LNCAP (cell line): ENCODE data around the gene CNOT10.

Experiments used
- CTCF ChIP-seq: fragments of 450-650 bp; IDR thresholded peaks from 2 replicates; pipeline ENCODE4 v1.5.1; 2017; ENCODE audit warnings: mild to moderate bottlenecking

CNOT10 gene

GRCh38 chr3:32813180-32813579 is 128.2 kb downstream of the CNOT10 start:
- TF ChIP-seq CTCF: no peak

GRCh38 chr3:32814361-32814760 is 129.4 kb downstream of the CNOT10 start:
- no peak for TF ChIP-seq CTCF

- no peak for TF ChIP-seq CTCF
These were observed 131.0 kb downstream of the CNOT10 start for GRCh38 chr3:32815841-32816438.

- TF ChIP-seq CTCF: no peak
These were observed 131.7 kb downstream of the CNOT10 start for GRCh38 chr3:32816439-32817256.

GRCh38 chr3:32817257-32817557 is 132.2 kb downstream of the CNOT10 start:
- no peak for TF ChIP-seq CTCF

GRCh38 chr3:32817558-32818228 is 132.7 kb downstream of the CNOT10 start, which contains the start of gene TRIM71:
TSS of gene TRIM71 (plus strand) at chr3:32817997. CDS start at chr3:32818081, 84 bp downstream.
- TF ChIP-seq CTCF: no peak

- TF ChIP-seq CTCF: no peak
These were observed 133.4 kb downstream of the CNOT10 start for GRCh38 chr3:32818229-32818969.
